Prostate gland (tissue), 2 donors: ENCODE results near the gene ACOX3.

Source experiments
- POLR2A ChIP-seq: fragments of 450-650 bp; IDR thresholded peaks from one replicate; pipeline ENCODE4 v1.6.1; 2016; ENCODE audit warnings: antibody characterized with exemption, mild to moderate bottlenecking
- TF ChIP-seq, protein P1 (sequence below), 4 experiments: fragments of 200-600 bp in 2 of 4; fragments of 450-650 bp in 2 of 4; sonication (generic) in 2 of 4; IDR thresholded peaks; 1 replicate in 3 of 4; 2 replicates in 1 of 4; pipeline ENCODE4 v1.5.1; 2016 to 2019; ENCODE audit warnings: antibody characterized with exemption in 4 of 4, mild to moderate bottlenecking in 2 of 4, moderate library complexity in 2 of 4

GRCh38 chr4:8372506-8372905, 68.0 kb downstream of the ACOX3 start:
- TF ChIP-seq POLR2A, result no peak
- TF ChIP-seq, protein P1, sequence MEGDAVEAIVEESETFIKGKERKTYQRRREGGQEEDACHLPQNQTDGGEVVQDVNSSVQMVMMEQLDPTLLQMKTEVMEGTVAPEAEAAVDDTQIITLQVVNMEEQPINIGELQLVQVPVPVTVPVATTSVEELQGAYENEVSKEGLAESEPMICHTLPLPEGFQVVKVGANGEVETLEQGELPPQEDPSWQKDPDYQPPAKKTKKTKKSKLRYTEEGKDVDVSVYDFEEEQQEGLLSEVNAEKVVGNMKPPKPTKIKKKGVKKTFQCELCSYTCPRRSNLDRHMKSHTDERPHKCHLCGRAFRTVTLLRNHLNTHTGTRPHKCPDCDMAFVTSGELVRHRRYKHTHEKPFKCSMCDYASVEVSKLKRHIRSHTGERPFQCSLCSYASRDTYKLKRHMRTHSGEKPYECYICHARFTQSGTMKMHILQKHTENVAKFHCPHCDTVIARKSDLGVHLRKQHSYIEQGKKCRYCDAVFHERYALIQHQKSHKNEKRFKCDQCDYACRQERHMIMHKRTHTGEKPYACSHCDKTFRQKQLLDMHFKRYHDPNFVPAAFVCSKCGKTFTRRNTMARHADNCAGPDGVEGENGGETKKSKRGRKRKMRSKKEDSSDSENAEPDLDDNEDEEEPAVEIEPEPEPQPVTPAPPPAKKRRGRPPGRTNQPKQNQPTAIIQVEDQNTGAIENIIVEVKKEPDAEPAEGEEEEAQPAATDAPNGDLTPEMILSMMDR (IDR thresholded peaks at IDR 0.05), result no peak
